ENCODE measurements around the gene MARCKS. TPM values are rescaled to one million over a fixed set of nuclear protein-coding genes. Genes with fewer than 3 reads are reported as not detected.

Gene MARCKS
- total and polyA plus RNA-seq, 4 donors = 308 to 739 (median 454) TPM

- 80% methylated on average over 2 of the region's 3 CpGs for WGBS (ENCODE audit: insufficient coverage)
- Histone ChIP-seq H3K4me3 (ENCODE audit: low read depth, low read length) (no peak overlapping the region), H3K9me3 (ENCODE audit: control insufficient read depth, insufficient read depth, low read length) (no peaks in the 10 kb centered on the region), H3K27me3 (ENCODE audit: control insufficient read depth, insufficient read depth, low read length) (no peaks in the 10 kb centered on the region), H3K27ac (ENCODE audit: low read depth, low read length) (peak overlapping the region; percentile 45), H3K4me1 (ENCODE audit: control insufficient read depth, insufficient read depth, low read length) (peaks cover 9% of the 10 kb centered on the region), H3K36me3 (ENCODE audit: control insufficient read depth, insufficient read depth, low read length) (no peaks in the 10 kb centered on the region)
- DNase-seq (ENCODE audit: low read depth in 4 of 6, low spot score in 6 of 6) = no peak
These were observed 32.3 kb upstream of the MARCKS start for GRCh38 chr6:113824866-113825265.

- Histone ChIP-seq H3K27me3 (ENCODE audit: control insufficient read depth, insufficient read depth, low read length) (no peaks in the 10 kb centered on the region), H3K4me1 (ENCODE audit: control insufficient read depth, insufficient read depth, low read length) (peaks cover 9% of the 10 kb centered on the region), H3K9me3 (ENCODE audit: control insufficient read depth, insufficient read depth, low read length) (no peaks in the 10 kb centered on the region), H3K4me3 (ENCODE audit: low read depth, low read length) (no peak overlapping the region), H3K36me3 (ENCODE audit: control insufficient read depth, insufficient read depth, low read length) (no peaks in the 10 kb centered on the region), H3K27ac (ENCODE audit: low read depth, low read length) (peak overlapping the region; percentile 85)
- 45% methylated on average over 5 of the region's 5 CpGs for WGBS (ENCODE audit: insufficient coverage)
- peak; percentile 79 to 96 (median 88) for DNase-seq (ENCODE audit: low read depth in 4 of 6, low spot score in 6 of 6)
These were observed 31.4 kb upstream of the MARCKS start for GRCh38 chr6:113825781-113826180.

GRCh38 chr6:113828984-113829695 lies 28.0 kb upstream of the MARCKS start:
- no peaks in the 10 kb centered on the region for H3K27me3 ChIP-seq (ENCODE audit: control insufficient read depth, insufficient read depth, low read length)
- no peak overlapping the region for H3K4me3 ChIP-seq (ENCODE audit: low read depth, low read length)
- no peak overlapping the region for H3K27ac ChIP-seq (ENCODE audit: low read depth, low read length)
- no peaks in the 10 kb centered on the region for H3K36me3 ChIP-seq (ENCODE audit: control insufficient read depth, insufficient read depth, low read length)
- 40% methylated on average over 1 of the region's 4 CpGs for WGBS (ENCODE audit: insufficient coverage)
- H3K9me3 ChIP-seq (ENCODE audit: control insufficient read depth, insufficient read depth, low read length) = no peaks in the 10 kb centered on the region
- peaks cover 9% of the 10 kb centered on the region for H3K4me1 ChIP-seq (ENCODE audit: control insufficient read depth, insufficient read depth, low read length)
- DNase-seq (ENCODE audit: low read depth in 4 of 6, low spot score in 6 of 6) = peak in 1 of 6 donors; percentile 43

GRCh38 chr6:113829696-113830045 lies 27.5 kb upstream of the MARCKS start:
- WGBS (ENCODE audit: insufficient coverage) = no CpG with 5 or more reads among the region's 1 CpG
- no peak overlapping the region for H3K4me3 ChIP-seq (ENCODE audit: low read depth, low read length)
- H3K27ac ChIP-seq (ENCODE audit: low read depth, low read length) = no peak overlapping the region
- no peak for DNase-seq (ENCODE audit: low read depth in 4 of 6, low spot score in 6 of 6)
- H3K9me3 ChIP-seq (ENCODE audit: control insufficient read depth, insufficient read depth, low read length) = no peaks in the 10 kb centered on the region
- H3K4me1 ChIP-seq (ENCODE audit: control insufficient read depth, insufficient read depth, low read length) = peaks cover 7% of the 10 kb centered on the region
- no peaks in the 10 kb centered on the region for H3K27me3 ChIP-seq (ENCODE audit: control insufficient read depth, insufficient read depth, low read length)
- H3K36me3 ChIP-seq (ENCODE audit: control insufficient read depth, insufficient read depth, low read length) = no peaks in the 10 kb centered on the region

- Histone ChIP-seq H3K9me3 (ENCODE audit: control insufficient read depth, insufficient read depth, low read length) (no peaks in the 10 kb centered on the region), H3K27ac (ENCODE audit: low read depth, low read length) (no peak overlapping the region), H3K4me3 (ENCODE audit: low read depth, low read length) (no peak overlapping the region), H3K27me3 (ENCODE audit: control insufficient read depth, insufficient read depth, low read length) (no peaks in the 10 kb centered on the region), H3K36me3 (ENCODE audit: control insufficient read depth, insufficient read depth, low read length) (no peaks in the 10 kb centered on the region), H3K4me1 (ENCODE audit: control insufficient read depth, insufficient read depth, low read length) (peaks cover 4% of the 10 kb centered on the region)
- DNase-seq (ENCODE audit: low read depth in 4 of 6, low spot score in 6 of 6) = no peak
- WGBS (ENCODE audit: insufficient coverage) = no CpG with 5 or more reads among the region's 2 CpGs
These were observed 27.0 kb upstream of the MARCKS start for GRCh38 chr6:113830140-113830539.

GRCh38 chr6:113833537-113833936 lies 23.6 kb upstream of the MARCKS start:
- no peaks in the 10 kb centered on the region for H3K27me3 ChIP-seq (ENCODE audit: control insufficient read depth, insufficient read depth, low read length)
- 100% methylated on average over 2 of the region's 2 CpGs for WGBS (ENCODE audit: insufficient coverage)
- H3K4me1 ChIP-seq (ENCODE audit: control insufficient read depth, insufficient read depth, low read length) = no peaks in the 10 kb centered on the region
- no peak for DNase-seq (ENCODE audit: low read depth in 4 of 6, low spot score in 6 of 6)
- no peak overlapping the region for H3K27ac ChIP-seq (ENCODE audit: low read depth, low read length)
- H3K36me3 ChIP-seq (ENCODE audit: control insufficient read depth, insufficient read depth, low read length) = no peaks in the 10 kb centered on the region
- no peaks in the 10 kb centered on the region for H3K9me3 ChIP-seq (ENCODE audit: control insufficient read depth, insufficient read depth, low read length)
- H3K4me3 ChIP-seq (ENCODE audit: low read depth, low read length) = no peak overlapping the region

GRCh38 chr6:113837170-113837569 lies 20.0 kb upstream of the MARCKS start:
- H3K9me3 ChIP-seq (ENCODE audit: control insufficient read depth, insufficient read depth, low read length) = no peaks in the 10 kb centered on the region
- no peaks in the 10 kb centered on the region for H3K36me3 ChIP-seq (ENCODE audit: control insufficient read depth, insufficient read depth, low read length)
- no peak overlapping the region for H3K27ac ChIP-seq (ENCODE audit: low read depth, low read length)
- H3K4me3 ChIP-seq (ENCODE audit: low read depth, low read length) = no peak overlapping the region
- DNase-seq (ENCODE audit: low read depth in 4 of 6, low spot score in 6 of 6) = no peak
- 80% methylated on average over 1 of the region's 2 CpGs for WGBS (ENCODE audit: insufficient coverage)
- H3K27me3 ChIP-seq (ENCODE audit: control insufficient read depth, insufficient read depth, low read length) = no peaks in the 10 kb centered on the region
- no peaks in the 10 kb centered on the region for H3K4me1 ChIP-seq (ENCODE audit: control insufficient read depth, insufficient read depth, low read length)

- DNase-seq (ENCODE audit: low read depth in 4 of 6, low spot score in 6 of 6) = no peak
- Histone ChIP-seq H3K4me1 (ENCODE audit: control insufficient read depth, insufficient read depth, low read length) (no peaks in the 10 kb centered on the region), H3K27ac (ENCODE audit: low read depth, low read length) (no peak overlapping the region), H3K27me3 (ENCODE audit: control insufficient read depth, insufficient read depth, low read length) (no peaks in the 10 kb centered on the region), H3K9me3 (ENCODE audit: control insufficient read depth, insufficient read depth, low read length) (no peaks in the 10 kb centered on the region), H3K4me3 (ENCODE audit: low read depth, low read length) (no peak overlapping the region), H3K36me3 (ENCODE audit: control insufficient read depth, insufficient read depth, low read length) (no peaks in the 10 kb centered on the region)
- WGBS (ENCODE audit: insufficient coverage) = 71% methylated on average over 1 of the region's 1 CpG
These were observed 15.0 kb upstream of the MARCKS start for GRCh38 chr6:113842165-113842564.

- WGBS (ENCODE audit: insufficient coverage) = 100% methylated on average over 1 of the region's 6 CpGs
- no peaks in the 10 kb centered on the region for H3K36me3 ChIP-seq (ENCODE audit: control insufficient read depth, insufficient read depth, low read length)
- no peaks in the 10 kb centered on the region for H3K27me3 ChIP-seq (ENCODE audit: control insufficient read depth, insufficient read depth, low read length)
- H3K4me1 ChIP-seq (ENCODE audit: control insufficient read depth, insufficient read depth, low read length) = no peaks in the 10 kb centered on the region
- H3K4me3 ChIP-seq (ENCODE audit: low read depth, low read length) = no peak overlapping the region
- DNase-seq (ENCODE audit: low read depth in 4 of 6, low spot score in 6 of 6) = no peak
- H3K27ac ChIP-seq (ENCODE audit: low read depth, low read length) = no peak overlapping the region
- H3K9me3 ChIP-seq (ENCODE audit: control insufficient read depth, insufficient read depth, low read length) = no peaks in the 10 kb centered on the region
These were observed 13.6 kb upstream of the MARCKS start for GRCh38 chr6:113843500-113844073.

GRCh38 chr6:113846577-113846976 lies 10.6 kb upstream of the MARCKS start:
- no peaks in the 10 kb centered on the region for H3K27me3 ChIP-seq (ENCODE audit: control insufficient read depth, insufficient read depth, low read length)

More at GRCh38 chr6:113846577-113846976, 10.6 kb upstream of the MARCKS start:
- no CpG with 5 or more reads among the region's 1 CpG for WGBS (ENCODE audit: insufficient coverage)
- Histone ChIP-seq H3K4me3 (ENCODE audit: low read depth, low read length) (no peak overlapping the region), H3K9me3 (ENCODE audit: control insufficient read depth, insufficient read depth, low read length) (no peaks in the 10 kb centered on the region), H3K4me1 (ENCODE audit: control insufficient read depth, insufficient read depth, low read length) (no peaks in the 10 kb centered on the region), H3K36me3 (ENCODE audit: control insufficient read depth, insufficient read depth, low read length) (no peaks in the 10 kb centered on the region), H3K27ac (ENCODE audit: low read depth, low read length) (no peak overlapping the region)
- DNase-seq (ENCODE audit: low read depth in 4 of 6, low spot score in 6 of 6) = no peak

Data from spinal cord (tissue), 10 donors.